Body of pancreas (tissue), 4 donors: Measurements from ENCODE around the gene LMAN2. TPM values are rescaled to one million over a fixed set of nuclear protein-coding genes. Genes with fewer than 3 reads are reported as not detected.
A peak's percentile ranks its signal among the peaks of the same experiment; 100 is the strongest.
"Not testable (repeated sequence)": the region's sequence is repeated elsewhere in the genome, so short reads cannot be mapped to it uniquely, and the experiment has no call there.

Experiments used
- ATAC-seq: fragments of 150-250 bp; one replicate; pipeline ENCODE4 v1.9.1; 2016
- DNase-seq, 4 donors: peaks; one replicate each; pipeline ENCODE4 v3.0.0-alpha.2; 2019
- H3K27ac ChIP-seq, 4 donors: fragments of 200-600 bp; sonication (generic); 1 replicate in 3 of 4; 2 replicates in 1 of 4; pipeline versions ENCODE4 v1.5.1 to v1.6.1; 2016 to 2019; ENCODE audit warnings: mild to moderate bottlenecking in 1 of 4, mixed read lengths in 1 of 4, moderate library complexity in 1 of 4
- H3K27me3 ChIP-seq, 2 donors: fragments of 200-600 bp; sonication (generic); one replicate each; pipeline ENCODE4 v1.6.0; 2016; ENCODE audit warnings: mild to moderate bottlenecking in 1 of 2
- H3K36me3 ChIP-seq, 2 donors: fragments of 200-600 bp; sonication (generic); replicated peaks in 1 of 2; 2 replicates each; pipeline ENCODE4 v1.5.1; 2016; ENCODE audit warnings: low read depth in 2 of 2; ENCODE audit not compliant: insufficient read depth in 1 of 2
- H3K4me1 ChIP-seq: fragments of 200-600 bp; sonication (generic); one replicate; pipeline ENCODE4 v1.6.0; 2016
- H3K4me3 ChIP-seq, 2 donors: fragments of 200-600 bp; sonication (generic); 1 replicate in 1 of 2; 2 replicates in 1 of 2; pipeline ENCODE4 v1.5.1; 2016 to 2019
- H3K9me3 ChIP-seq, 3 donors: fragments of 200-600 bp; sonication (generic); 1 replicate in 2 of 3; 2 replicates in 1 of 3; pipeline ENCODE4 v1.5.1; 2016
- POLR2A ChIP-seq, 3 donors: fragments of 450-650 bp; IDR thresholded peaks; one replicate each; pipeline ENCODE4 v1.6.1; 2016; ENCODE audit warnings: antibody characterized with exemption in 3 of 3, mild to moderate bottlenecking in 2 of 3
- WGBS, 2 donors: methylation state at CpG; one replicate each; pipeline ENCODE4 v1.1.5; 2017; 5-methylcytosine and 5-hydroxymethylcytosine counted together
- intact Hi-C: fragments of 100-400 bp; cut with DNase I; formaldehyde crosslinking; loops from one replicate; pipeline ENCODE4 v1.15.1; 2023
- total RNA-seq, 2 donors: library from RNA; depleted of rRNA; stranded (reverse); fragments of >200 nt; gene quantifications; one replicate each; pipeline ENCODE4 v1.1.0, GENCODE V29; 2016
- TF ChIP-seq, protein P1 (sequence below), 7 experiments: fragments of 450-650 bp in 4 of 7; fragments of 200-600 bp in 3 of 7; sonication (generic) in 3 of 7; IDR thresholded peaks; one replicate each; pipeline ENCODE4 v1.5.1; 2016 to 2019; ENCODE audit warnings: antibody characterized with exemption in 7 of 7

The LMAN2 gene
- total RNA-seq, 2 donors from 2014 or later = 218 to 227 TPM

DNA sequence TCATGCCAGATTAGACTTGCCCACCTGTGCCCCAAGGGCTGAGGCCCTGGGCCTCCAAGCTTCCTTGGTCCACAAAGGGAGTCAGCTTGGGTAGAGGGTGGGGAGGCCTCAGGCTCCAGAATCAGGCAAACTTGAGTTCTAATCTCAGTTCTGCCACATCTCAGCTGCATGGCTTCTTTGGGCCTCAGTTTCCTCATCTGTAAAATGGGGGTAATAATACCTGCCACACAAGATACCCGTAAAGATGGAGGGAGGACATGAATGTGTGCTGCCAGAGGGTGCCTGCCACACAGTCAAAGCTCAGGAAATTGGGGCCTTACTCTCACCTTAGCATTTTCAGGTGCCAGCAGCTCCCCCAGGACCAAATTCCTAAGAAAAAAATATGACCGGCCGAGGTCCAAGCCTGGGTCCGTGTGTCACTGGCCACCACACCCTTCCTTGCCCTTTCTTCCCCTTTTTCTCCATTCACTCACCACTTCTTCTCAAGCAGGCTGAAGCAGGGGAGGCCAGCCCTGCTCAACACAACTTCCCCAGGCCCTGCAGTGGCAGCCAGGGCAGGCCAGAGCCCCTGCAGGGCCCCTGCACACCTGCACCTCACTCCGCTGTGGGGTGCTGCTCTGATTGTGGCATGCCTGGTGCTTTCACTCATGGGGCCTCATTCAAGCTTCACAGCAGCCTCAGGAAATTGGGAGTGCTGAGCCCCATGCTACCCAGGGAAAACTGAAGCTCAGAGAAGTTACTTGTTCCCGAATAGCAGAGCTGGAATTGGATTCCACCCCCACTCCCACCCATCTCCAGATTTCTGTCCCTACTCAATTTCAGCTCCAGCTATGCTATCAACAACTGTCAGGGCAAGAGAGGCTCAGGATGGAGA lies 10.2 kb upstream of the LMAN2 start:
- no peaks in the 10 kb centered on the region for H3K27me3 ChIP-seq
- intact Hi-C loops = no loop called here
- H3K4me1 ChIP-seq = peaks cover 34% of the 10 kb centered on the region
- no peaks in the 10 kb centered on the region for H3K9me3 ChIP-seq
- no peaks in the 10 kb centered on the region for H3K36me3 ChIP-seq
- H3K27ac ChIP-seq = peak overlapping the region in 1 of 4 donors; percentile 72
- TF ChIP-seq POLR2A (IDR thresholded peaks at IDR 0.05) = no peak
- TF ChIP-seq, protein P1, sequence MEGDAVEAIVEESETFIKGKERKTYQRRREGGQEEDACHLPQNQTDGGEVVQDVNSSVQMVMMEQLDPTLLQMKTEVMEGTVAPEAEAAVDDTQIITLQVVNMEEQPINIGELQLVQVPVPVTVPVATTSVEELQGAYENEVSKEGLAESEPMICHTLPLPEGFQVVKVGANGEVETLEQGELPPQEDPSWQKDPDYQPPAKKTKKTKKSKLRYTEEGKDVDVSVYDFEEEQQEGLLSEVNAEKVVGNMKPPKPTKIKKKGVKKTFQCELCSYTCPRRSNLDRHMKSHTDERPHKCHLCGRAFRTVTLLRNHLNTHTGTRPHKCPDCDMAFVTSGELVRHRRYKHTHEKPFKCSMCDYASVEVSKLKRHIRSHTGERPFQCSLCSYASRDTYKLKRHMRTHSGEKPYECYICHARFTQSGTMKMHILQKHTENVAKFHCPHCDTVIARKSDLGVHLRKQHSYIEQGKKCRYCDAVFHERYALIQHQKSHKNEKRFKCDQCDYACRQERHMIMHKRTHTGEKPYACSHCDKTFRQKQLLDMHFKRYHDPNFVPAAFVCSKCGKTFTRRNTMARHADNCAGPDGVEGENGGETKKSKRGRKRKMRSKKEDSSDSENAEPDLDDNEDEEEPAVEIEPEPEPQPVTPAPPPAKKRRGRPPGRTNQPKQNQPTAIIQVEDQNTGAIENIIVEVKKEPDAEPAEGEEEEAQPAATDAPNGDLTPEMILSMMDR (IDR thresholded peaks at IDR 0.05) = no peak
- no peak for ATAC-seq
- H3K4me3 ChIP-seq = no peak overlapping the region
- 79 to 86% methylated on average over 6 of the region's 6 CpGs for WGBS, 2 donors
- DNase-seq = no peak

GRCh38 chr5:177360740-177361139 lies 9.3 kb upstream of the LMAN2 start:
- DNase-seq, H3K27ac ChIP-seq, intact Hi-C loops: not testable (repeated sequence)

DNA sequence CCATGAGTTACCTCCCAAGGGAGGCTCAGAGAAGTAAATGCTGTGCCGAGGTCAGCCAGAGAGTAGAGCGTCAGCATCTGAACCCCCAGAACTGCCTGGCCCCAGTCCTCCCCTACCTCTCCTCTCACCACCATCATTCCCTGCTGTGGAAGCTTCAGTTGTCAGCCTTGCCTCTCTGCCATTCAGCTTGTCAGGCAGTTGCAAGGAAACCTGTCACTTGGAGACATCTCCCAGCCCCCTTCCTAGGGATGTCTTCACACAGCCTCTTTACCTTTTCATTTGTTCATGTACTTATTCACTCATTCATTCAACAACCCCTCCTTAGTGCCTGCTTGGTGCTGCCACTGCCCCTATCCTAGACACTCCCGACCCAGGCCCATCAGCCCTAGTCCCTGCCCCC lies 8.4 kb upstream of the LMAN2 start:
- no peak for TF ChIP-seq POLR2A (IDR thresholded peaks at IDR 0.05)
- TF ChIP-seq, protein P1 (IDR thresholded peaks at IDR 0.05) = no peak
- no peaks in the 10 kb centered on the region for H3K36me3 ChIP-seq
- H3K27ac ChIP-seq = no peak overlapping the region
- ATAC-seq (no peak), DNase-seq (no peak)
- WGBS, 2 donors = 53 to 82% methylated on average over 1 to 3 of the region's 3 CpGs
- H3K4me1 ChIP-seq = peaks cover 18% of the 10 kb centered on the region
- H3K4me3 ChIP-seq = no peak overlapping the region
- intact Hi-C loops = loop anchor here (5.0 kb wide), 1 partner anchor 38 kb away; no protein-coding TSS in a partner anchor
- H3K9me3 ChIP-seq = no peaks in the 10 kb centered on the region
- H3K27me3 ChIP-seq = no peaks in the 10 kb centered on the region

More at GRCh38 chr5:177360740-177361139, 9.3 kb upstream of the LMAN2 start:
- H3K4me3 ChIP-seq, H3K9me3 ChIP-seq, H3K27me3 ChIP-seq, H3K36me3 ChIP-seq, ATAC-seq: not testable (repeated sequence)
- 85 to 95% methylated on average over 7 of the region's 7 CpGs for WGBS, 2 donors
- H3K4me1 ChIP-seq = peaks cover 25% of the 10 kb centered on the region

GRCh38 chr5:177359451-177359851 lies 8.0 kb upstream of the LMAN2 start:
- intact Hi-C loops = loop anchor here (5.0 kb wide), 1 partner anchor 37 kb away; no protein-coding TSS in a partner anchor
- WGBS, 2 donors = 71% methylated on average over 6 of the region's 6 CpGs; no CpG with 5 or more reads in 1 of the 2 donors
- H3K9me3 ChIP-seq = no peaks in the 10 kb centered on the region
- peaks cover 18% of the 10 kb centered on the region for H3K4me1 ChIP-seq
- H3K27me3 ChIP-seq = no peaks in the 10 kb centered on the region
- no peak for ATAC-seq
- TF ChIP-seq, protein P1 (IDR thresholded peaks at IDR 0.05) = no peak
- no peak for TF ChIP-seq POLR2A (IDR thresholded peaks at IDR 0.05)
- no peak overlapping the region for H3K4me3 ChIP-seq
- no peaks in the 10 kb centered on the region for H3K36me3 ChIP-seq
- H3K27ac ChIP-seq = no peak overlapping the region
- DNase-seq = no peak

GRCh38 chr5:177358370-177358819 lies 6.9 kb upstream of the LMAN2 start:
- intact Hi-C loops = loop anchor here (5.0 kb wide), 1 partner anchor 36 kb away; no protein-coding TSS in a partner anchor
- 23 to 29% methylated on average over 1 to 4 of the region's 5 CpGs for WGBS, 2 donors
- H3K9me3 ChIP-seq = no peaks in the 10 kb centered on the region
- H3K36me3 ChIP-seq = no peaks in the 10 kb centered on the region
- no peaks in the 10 kb centered on the region for H3K27me3 ChIP-seq
- H3K27ac ChIP-seq = no peak overlapping the region
- no peak overlapping the region for H3K4me3 ChIP-seq
- H3K4me1 ChIP-seq = peaks cover 13% of the 10 kb centered on the region
- DNase-seq = no peak
- no peak for TF ChIP-seq POLR2A (IDR thresholded peaks at IDR 0.05)
- no peak for ATAC-seq
